ENCODE data around the gene LYSMD1.

The LYSMD1 gene

GRCh38 chr1:151175041-151175741 is 9.5 kb upstream of the LYSMD1 start:
- no peak for DNase-seq

GRCh38 chr1:151171190-151171589 is 5.5 kb upstream of the LYSMD1 start:
- DNase-seq: no peak

GRCh38 chr1:151167116-151167515 is 1.4 kb upstream of the LYSMD1 start:
- no peak for DNase-seq

- peak; percentile 69 for DNase-seq
Observed at GRCh38 chr1:151166505-151166956, 829 bp upstream of the LYSMD1 start.

- peak; percentile 16 for DNase-seq
Observed at GRCh38 chr1:151165281-151165737, 393 bp downstream of the LYSMD1 start.

- no peak for DNase-seq
Observed at GRCh38 chr1:151164732-151165280, 896 bp downstream of the LYSMD1 start.

GRCh38 chr1:151159373-151159772 is 6.3 kb downstream of the LYSMD1 start:
- DNase-seq: no peak

GRCh38 chr1:151158751-151159251 is 6.9 kb downstream of the LYSMD1 start:
- DNase-seq: no peak

- DNase-seq: no peak
Observed at GRCh38 chr1:151158326-151158725, 7.4 kb downstream of the LYSMD1 start.

GRCh38 chr1:151157067-151157531 is 8.6 kb downstream of the LYSMD1 start:
- DNase-seq: peak; percentile 83

- peak; percentile 93 for DNase-seq
Observed at GRCh38 chr1:151156515-151156819, 9.2 kb downstream of the LYSMD1 start, which contains the start of gene TNFAIP8L2. TSS of gene TNFAIP8L2 (plus strand) at chr1:151156649. CDS start at chr1:151158698, 2,049 bp downstream.

GRCh38 chr1:151147665-151148064 is 18.0 kb downstream of the LYSMD1 start:
- peak; percentile 61 for DNase-seq

GRCh38 chr1:151147132-151147503 is 18.6 kb downstream of the LYSMD1 start:
- DNase-seq: no peak

- DNase-seq: peak; percentile 95
Observed at GRCh38 chr1:151146412-151147131, 19.1 kb downstream of the LYSMD1 start, which contains the start of gene SEMA6C. TSS of gene SEMA6C (minus strand) at chr1:151146631. CDS start at chr1:151142621, 4,010 bp downstream.

GRCh38 chr1:151146072-151146411 is 19.7 kb downstream of the LYSMD1 start:
- DNase-seq: no peak

- peak; percentile 70 for DNase-seq
Observed at GRCh38 chr1:151145304-151146071, 20.2 kb downstream of the LYSMD1 start.

- DNase-seq: peak; percentile 42
Observed at GRCh38 chr1:151144474-151145303, 21.0 kb downstream of the LYSMD1 start.

GRCh38 chr1:151143986-151144385 is 21.7 kb downstream of the LYSMD1 start:
- no peak for DNase-seq

GRCh38 chr1:151143057-151143435 is 22.7 kb downstream of the LYSMD1 start:
- no peak for DNase-seq

GRCh38 chr1:151142411-151143056 is 23.2 kb downstream of the LYSMD1 start:
- no peak for DNase-seq

- DNase-seq: no peak
Observed at GRCh38 chr1:151137789-151138188, 27.9 kb downstream of the LYSMD1 start.
